HTR-8/SVneo (cell line): ENCODE measurements around the gene PXMP2.
"Not testable (repeated sequence)": the region's sequence is repeated elsewhere in the genome, so short reads cannot be mapped to it uniquely, and the experiment has no call there.

ENCODE experiments used
- DNase-seq: peaks from one replicate; pipeline ENCODE4 v3.0.0; 2011; ENCODE audit warnings: low spot score, mixed read lengths; ENCODE audit not compliant: insufficient read length
- FAIRE-seq: peaks from 2 replicates; lab custom pipeline; 2011; peaks lifted over from hg19 to GRCh38; lab: Jason Lieb, UNC

Gene PXMP2

GRCh38 chr12:132740652-132741051 is 53.3 kb downstream of the PXMP2 start:
- DNase-seq, result no peak
- FAIRE-seq, result no peak

GRCh38 chr12:132741620-132742019 is 54.2 kb downstream of the PXMP2 start:
- DNase-seq (no peak), FAIRE-seq (no peak)

GRCh38 chr12:132743831-132744230 is 56.4 kb downstream of the PXMP2 start:
- DNase-seq (no peak), FAIRE-seq (no peak)

GRCh38 chr12:132746613-132747012 is 59.2 kb downstream of the PXMP2 start:
- FAIRE-seq, result no peak
- DNase-seq, result no peak

- no peak for FAIRE-seq
- DNase-seq, result no peak
Observed at GRCh38 chr12:132747395-132747794, 60.0 kb downstream of the PXMP2 start.

- DNase-seq, result no peak
- no peak for FAIRE-seq
Observed at GRCh38 chr12:132747896-132748295, 60.5 kb downstream of the PXMP2 start.

GRCh38 chr12:132748319-132748718 is 60.9 kb downstream of the PXMP2 start:
- no peak for FAIRE-seq
- no peak for DNase-seq

- DNase-seq, FAIRE-seq: not testable (repeated sequence)
Observed at GRCh38 chr12:132753670-132754069, 66.3 kb downstream of the PXMP2 start.

GRCh38 chr12:132754160-132754932 is 67.0 kb downstream of the PXMP2 start:
- DNase-seq, result no peak
- no peak for FAIRE-seq
